Measurements from ENCODE around the gene HMX2. TPM values are rescaled to one million over a fixed set of nuclear protein-coding genes. Genes with fewer than 3 reads are reported as not detected.
A peak's percentile ranks its signal among the peaks of the same experiment; 100 is the strongest.

The HMX2 gene
- total and polyA plus RNA-seq, 2 of the 13 experiments (the other 11 are each of a cell fraction or from before 2014, with no cell fraction given) = not detected

DNA sequence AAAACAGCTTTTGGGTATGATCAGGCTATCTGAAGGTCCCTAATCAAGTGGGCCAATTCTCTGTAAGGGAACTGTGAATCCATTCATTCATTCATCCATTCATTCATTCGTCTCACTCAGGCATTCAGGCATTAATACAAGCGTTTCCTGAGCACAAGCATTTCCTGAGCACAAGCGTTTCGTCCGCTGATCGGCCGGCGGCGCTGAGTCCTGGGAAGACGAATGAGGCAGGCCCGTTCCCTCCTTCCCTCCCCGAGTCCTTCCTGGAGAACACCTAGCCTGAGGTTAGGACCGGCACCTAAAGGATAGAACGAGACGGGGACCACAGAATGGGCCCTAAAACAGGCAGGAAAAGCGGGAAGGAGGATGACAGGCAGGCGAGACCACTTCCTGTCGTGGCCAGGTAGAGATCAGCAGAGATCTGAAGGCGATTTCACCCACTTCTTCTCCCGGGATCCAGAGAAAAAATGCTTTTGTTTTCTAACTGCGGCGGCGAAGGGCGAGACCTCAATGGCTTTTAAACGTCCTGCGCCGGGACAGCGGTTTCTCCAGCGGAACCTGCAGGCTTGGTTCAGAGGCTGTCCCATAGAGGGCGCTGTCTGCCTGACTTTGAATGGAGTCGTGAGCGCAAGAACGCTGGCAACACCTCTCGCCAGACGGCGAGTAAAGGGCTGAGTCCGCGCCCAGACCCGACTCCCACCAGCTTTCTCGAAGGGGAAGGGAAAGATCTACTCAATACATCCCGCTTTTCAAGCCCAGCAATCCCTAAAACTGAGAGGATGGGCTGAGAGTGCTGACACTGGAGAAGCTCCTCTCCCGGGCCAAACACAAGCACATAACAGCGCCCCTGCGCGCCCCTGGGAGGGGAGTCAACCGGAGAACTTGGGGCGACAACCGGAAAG lies 15.1 kb upstream of the HMX2 start (continued):
- TF ChIP-seq, protein P1, sequence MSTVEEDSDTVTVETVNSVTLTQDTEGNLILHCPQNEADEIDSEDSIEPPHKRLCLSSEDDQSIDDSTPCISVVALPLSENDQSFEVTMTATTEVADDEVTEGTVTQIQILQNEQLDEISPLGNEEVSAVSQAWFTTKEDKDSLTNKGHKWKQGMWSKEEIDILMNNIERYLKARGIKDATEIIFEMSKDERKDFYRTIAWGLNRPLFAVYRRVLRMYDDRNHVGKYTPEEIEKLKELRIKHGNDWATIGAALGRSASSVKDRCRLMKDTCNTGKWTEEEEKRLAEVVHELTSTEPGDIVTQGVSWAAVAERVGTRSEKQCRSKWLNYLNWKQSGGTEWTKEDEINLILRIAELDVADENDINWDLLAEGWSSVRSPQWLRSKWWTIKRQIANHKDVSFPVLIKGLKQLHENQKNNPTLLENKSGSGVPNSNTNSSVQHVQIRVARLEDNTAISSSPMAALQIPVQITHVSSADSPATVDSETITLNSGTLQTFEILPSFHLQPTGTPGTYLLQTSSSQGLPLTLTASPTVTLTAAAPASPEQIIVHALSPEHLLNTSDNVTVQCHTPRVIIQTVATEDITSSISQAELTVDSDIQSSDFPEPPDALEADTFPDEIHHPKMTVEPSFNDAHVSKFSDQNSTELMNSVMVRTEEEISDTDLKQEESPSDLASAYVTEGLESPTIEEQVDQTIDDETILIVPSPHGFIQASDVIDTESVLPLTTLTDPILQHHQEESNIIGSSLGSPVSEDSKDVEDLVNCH (CRISPR knock-in tag; IDR thresholded peaks at IDR 0.05) = no peak
- TF ChIP-seq SAP130 (CRISPR knock-in tag; IDR thresholded peaks at IDR 0.05; ENCODE audit: low read depth) (0 out of 2 replicates have a peak, but pooled peaks have one; percentile 14), ZFP36L1 (CRISPR knock-in tag; IDR thresholded peaks at IDR 0.05) (no peak), SIN3B (IDR thresholded peaks at IDR 0.05; ENCODE audit: low read length) (no peak), ZNF274 (CRISPR knock-in tag; IDR thresholded peaks at IDR 0.05) (no peak), STAG1 (CRISPR knock-in tag; IDR thresholded peaks at IDR 0.05) (peak; percentile 92), SMARCE1 (IDR thresholded peaks at IDR 0.05; ENCODE audit: borderline replicate concordance) (no peak), ZNF550 (CRISPR knock-in tag; IDR thresholded peaks at IDR 0.05; ENCODE audit: borderline replicate concordance) (no peak), KAT7 (CRISPR knock-in tag; IDR thresholded peaks at IDR 0.05; ENCODE audit: borderline replicate concordance) (0 out of 2 replicates have a peak, but pooled peaks have one; percentile 42), MYC (CRISPR knock-in tag; IDR thresholded peaks at IDR 0.05; ENCODE audit: borderline replicate concordance) (0 out of 2 replicates have a peak, but pooled peaks have one; percentile 1)
- TF ChIP-seq, protein P2, sequence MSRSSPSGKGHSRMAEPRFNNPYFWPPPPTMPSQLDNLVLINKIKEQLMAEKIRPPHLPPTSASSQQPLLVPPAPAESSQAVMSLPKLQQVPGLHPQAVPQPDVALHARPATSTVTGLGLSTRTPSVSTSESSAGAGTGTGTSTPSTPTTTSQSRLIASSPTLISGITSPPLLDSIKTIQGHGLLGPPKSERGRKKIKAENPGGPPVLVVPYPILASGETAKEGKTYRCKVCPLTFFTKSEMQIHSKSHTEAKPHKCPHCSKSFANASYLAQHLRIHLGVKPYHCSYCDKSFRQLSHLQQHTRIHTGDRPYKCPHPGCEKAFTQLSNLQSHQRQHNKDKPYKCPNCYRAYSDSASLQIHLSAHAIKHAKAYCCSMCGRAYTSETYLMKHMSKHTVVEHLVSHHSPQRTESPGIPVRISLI (CRISPR knock-in tag; IDR thresholded peaks at IDR 0.05; ENCODE audit: borderline replicate concordance) = no peak
- TF ChIP-seq, protein P3, sequence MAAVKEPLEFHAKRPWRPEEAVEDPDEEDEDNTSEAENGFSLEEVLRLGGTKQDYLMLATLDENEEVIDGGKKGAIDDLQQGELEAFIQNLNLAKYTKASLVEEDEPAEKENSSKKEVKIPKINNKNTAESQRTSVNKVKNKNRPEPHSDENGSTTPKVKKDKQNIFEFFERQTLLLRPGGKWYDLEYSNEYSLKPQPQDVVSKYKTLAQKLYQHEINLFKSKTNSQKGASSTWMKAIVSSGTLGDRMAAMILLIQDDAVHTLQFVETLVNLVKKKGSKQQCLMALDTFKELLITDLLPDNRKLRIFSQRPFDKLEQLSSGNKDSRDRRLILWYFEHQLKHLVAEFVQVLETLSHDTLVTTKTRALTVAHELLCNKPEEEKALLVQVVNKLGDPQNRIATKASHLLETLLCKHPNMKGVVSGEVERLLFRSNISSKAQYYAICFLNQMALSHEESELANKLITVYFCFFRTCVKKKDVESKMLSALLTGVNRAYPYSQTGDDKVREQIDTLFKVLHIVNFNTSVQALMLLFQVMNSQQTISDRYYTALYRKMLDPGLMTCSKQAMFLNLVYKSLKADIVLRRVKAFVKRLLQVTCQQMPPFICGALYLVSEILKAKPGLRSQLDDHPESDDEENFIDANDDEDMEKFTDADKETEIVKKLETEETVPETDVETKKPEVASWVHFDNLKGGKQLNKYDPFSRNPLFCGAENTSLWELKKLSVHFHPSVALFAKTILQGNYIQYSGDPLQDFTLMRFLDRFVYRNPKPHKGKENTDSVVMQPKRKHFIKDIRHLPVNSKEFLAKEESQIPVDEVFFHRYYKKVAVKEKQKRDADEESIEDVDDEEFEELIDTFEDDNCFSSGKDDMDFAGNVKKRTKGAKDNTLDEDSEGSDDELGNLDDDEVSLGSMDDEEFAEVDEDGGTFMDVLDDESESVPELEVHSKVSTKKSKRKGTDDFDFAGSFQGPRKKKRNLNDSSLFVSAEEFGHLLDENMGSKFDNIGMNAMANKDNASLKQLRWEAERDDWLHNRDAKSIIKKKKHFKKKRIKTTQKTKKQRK (IDR thresholded peaks at IDR 0.05; ENCODE audit: low read length) = no peak
- TF ChIP-seq, protein P4, sequence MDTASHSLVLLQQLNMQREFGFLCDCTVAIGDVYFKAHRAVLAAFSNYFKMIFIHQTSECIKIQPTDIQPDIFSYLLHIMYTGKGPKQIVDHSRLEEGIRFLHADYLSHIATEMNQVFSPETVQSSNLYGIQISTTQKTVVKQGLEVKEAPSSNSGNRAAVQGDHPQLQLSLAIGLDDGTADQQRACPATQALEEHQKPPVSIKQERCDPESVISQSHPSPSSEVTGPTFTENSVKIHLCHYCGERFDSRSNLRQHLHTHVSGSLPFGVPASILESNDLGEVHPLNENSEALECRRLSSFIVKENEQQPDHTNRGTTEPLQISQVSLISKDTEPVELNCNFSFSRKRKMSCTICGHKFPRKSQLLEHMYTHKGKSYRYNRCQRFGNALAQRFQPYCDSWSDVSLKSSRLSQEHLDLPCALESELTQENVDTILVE (CRISPR knock-in tag; IDR thresholded peaks at IDR 0.05) = 0 out of 2 replicates have a peak, but pooled peaks have one; percentile 27

Measured in HepG2 (cell line).